Measurements from ENCODE around the gene OTOG.

DNA sequence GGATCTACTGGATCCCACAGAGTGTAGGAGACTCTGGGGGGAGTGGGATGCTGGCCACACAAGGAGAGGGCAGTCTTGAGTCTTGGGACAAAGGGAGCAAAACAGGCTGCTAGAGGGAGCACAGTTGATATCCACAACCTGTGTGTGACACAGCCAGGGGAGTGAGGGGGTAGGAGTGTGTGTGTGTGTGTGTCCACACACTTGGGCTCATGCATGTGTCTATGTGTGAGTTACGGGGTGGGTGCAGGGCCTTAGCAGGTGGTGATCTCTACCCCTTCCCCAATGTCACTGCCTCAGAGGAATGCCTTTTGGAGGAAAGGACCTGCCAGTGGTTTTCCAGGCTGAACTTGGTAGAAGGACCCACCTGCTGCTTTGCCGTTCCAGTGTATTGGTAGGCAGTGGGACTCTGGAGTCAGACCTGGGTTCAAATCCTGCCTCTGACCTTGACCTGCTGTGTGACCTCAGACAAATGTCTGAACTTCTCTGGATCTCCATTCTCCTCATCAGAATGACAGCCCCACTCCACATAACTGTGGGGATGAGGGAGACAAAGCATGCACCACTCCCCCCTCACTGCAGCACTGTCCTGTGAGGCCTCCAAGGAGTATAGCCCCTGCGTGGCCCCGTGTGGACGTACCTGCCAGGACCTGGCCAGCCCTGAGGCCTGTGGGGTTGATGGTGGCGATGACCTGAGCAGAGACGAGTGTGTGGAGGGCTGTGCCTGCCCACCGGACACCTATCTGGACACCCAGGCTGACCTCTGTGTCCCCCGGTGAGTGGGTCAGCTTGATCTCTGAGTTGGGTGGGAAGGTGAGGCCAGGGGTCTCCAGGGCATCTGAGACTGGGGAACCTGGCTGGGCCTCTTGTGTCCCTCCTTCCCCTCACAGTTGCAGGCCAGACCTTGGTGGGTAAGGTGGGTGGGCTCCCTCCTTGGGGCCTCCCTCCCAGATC lies 27.4 kb downstream of the OTOG start:
- TF ChIP-seq PKNOX1 (IDR thresholded peaks at IDR 0.05) (no peak), SUZ12 (IDR thresholded peaks at IDR 0.05) (no peak), FOXA1 (IDR thresholded peaks at IDR 0.05) (no peak), HDGF (IDR thresholded peaks at IDR 0.05; ENCODE audit: borderline replicate concordance) (no peak), BHLHE40 (IDR thresholded peaks at IDR 0.05; ENCODE audit: borderline replicate concordance) (no peak), L3MBTL2 (conservative IDR thresholded peaks at IDR 0.05) (no peak), NFRKB (IDR thresholded peaks at IDR 0.05) (no peak), ARNT (IDR thresholded peaks at IDR 0.05) (no peak), ELF4 (IDR thresholded peaks at IDR 0.05) (no peak), SP1 (IDR thresholded peaks at IDR 0.05) (no peak), LEF1 (IDR thresholded peaks at IDR 0.05; ENCODE audit: borderline replicate concordance) (no peak), FOXM1 (IDR thresholded peaks at IDR 0.05; ENCODE audit: borderline replicate concordance) (no peak), FOXK2 (IDR thresholded peaks at IDR 0.05) (no peak), TARDBP (IDR thresholded peaks at IDR 0.05) (no peak)

Measured in HEK293T (cell line).